Activated CD4-positive, CD25-positive, alpha-beta regulatory T cell (primary cell): Measurements from ENCODE around the gene TBCD.

Experiments used
- DNase-seq, 4 experiments: peaks; one replicate each; lab custom pipeline; 2025; lab: John Stamatoyannopoulos, UW

The TBCD gene

GRCh38 chr17:82751571-82752370 is at the start of gene TBCD:
TSS of gene TBCD (plus strand) at chr17:82752065. CDS start at chr17:82752194, 129 bp downstream.
- DNase-seq: peak; percentile 77 to 93 (median 85)

GRCh38 chr17:82702231-82702927 is 49.5 kb upstream of the TBCD start:
- DNase-seq: no peak

GRCh38 chr17:82703036-82703745 is 48.7 kb upstream of the TBCD start:
- no peak for DNase-seq

GRCh38 chr17:82703935-82704865 is 47.7 kb upstream of the TBCD start:
- no peak for DNase-seq

GRCh38 chr17:82704886-82705285 is 47.0 kb upstream of the TBCD start:
- DNase-seq: no peak

GRCh38 chr17:82705756-82706155 is 46.1 kb upstream of the TBCD start:
- DNase-seq: no peak

- no peak for DNase-seq
These were observed 42.7 kb upstream of the TBCD start for GRCh38 chr17:82709024-82709675.

- no peak for DNase-seq
These were observed 42.0 kb upstream of the TBCD start for GRCh38 chr17:82709676-82710498.

GRCh38 chr17:82710499-82711232 is 41.2 kb upstream of the TBCD start:
- no peak for DNase-seq

GRCh38 chr17:82713071-82713723 is 38.7 kb upstream of the TBCD start:
- DNase-seq: no peak

GRCh38 chr17:82716203-82717010 is 35.5 kb upstream of the TBCD start, which contains the start of gene FN3KRP:
TSS of gene FN3KRP (plus strand) at chr17:82716706. CDS start at chr17:82716756, 50 bp downstream.
- DNase-seq: peak; percentile 76 to 94 (median 84)

- no peak for DNase-seq
These were observed 32.7 kb upstream of the TBCD start for GRCh38 chr17:82718986-82719685.

- DNase-seq: no peak
These were observed 31.7 kb upstream of the TBCD start for GRCh38 chr17:82720204-82720603.

GRCh38 chr17:82722341-82723013 is 29.4 kb upstream of the TBCD start:
- DNase-seq: no peak

GRCh38 chr17:82723169-82723807 is 28.6 kb upstream of the TBCD start:
- no peak for DNase-seq

GRCh38 chr17:82726427-82726826 is 25.4 kb upstream of the TBCD start:
- no peak for DNase-seq
